T-cell (primary cell): Measurements from ENCODE around the gene CLOCK. TPM values are rescaled to one million over a fixed set of nuclear protein-coding genes. Genes with fewer than 3 reads are reported as not detected.

Source experiments
- ATAC-seq, 4 experiments: fragments of 200-7000 bp in 3 of 4; fragments of 150-1000 bp in 1 of 4; cut with Tn5 transposase; replicated peaks in 1 of 4; 1 replicate in 3 of 4; 2 replicates in 1 of 4; pipeline ENCODE4 v1.10.0; 2021; ENCODE audit warnings: moderate library complexity in 3 of 4, mild to moderate bottlenecking in 2 of 4, moderate number of reproducible peaks in 1 of 4
- CTCF ChIA-PET, 2 donors: fragments of 300-600 bp; sonication (Branson Sonifier 250); formaldehyde crosslinking; loops; one replicate each; lab custom pipeline; 2022; ENCODE audit warnings: antibody characterized with exemption in 2 of 2; lab: Charles Lee
- POLR2A ChIA-PET, 2 donors: fragments of 300-600 bp; sonication (Branson Sonifier 250); formaldehyde crosslinking; loops; one replicate each; lab custom pipeline; 2022; ENCODE audit warnings: antibody characterized with exemption in 2 of 2; lab: Charles Lee
- DNase-seq, 35 experiments: peaks; one replicate each; pipeline versions ENCODE4 v3.0.0 to v3.0.0-alpha.2; 2013 to 2023
- H3K27ac ChIP-seq: one replicate; pipeline ENCODE4 v1.5.1; 2013; ENCODE audit warnings: low read length
- H3K27me3 ChIP-seq, 2 experiments: replicated peaks in 1 of 2; 1 replicate in 1 of 2; 2 replicates in 1 of 2; pipeline versions ENCODE4 v1.6.1 to v1.7.0; 2013; ENCODE audit warnings: low read length in 1 of 2, mixed read lengths in 1 of 2; ENCODE audit not compliant: control insufficient read depth in 2 of 2, insufficient read depth in 2 of 2; ENCODE audit errors: extremely low read depth in 1 of 2
- H3K36me3 ChIP-seq, 2 donors: 1 replicate in 1 of 2; 2 replicates in 1 of 2; pipeline versions ENCODE4 v1.6.1 to v1.7.0; 2013; ENCODE audit warnings: low read length in 1 of 2; ENCODE audit not compliant: control insufficient read depth in 2 of 2, insufficient read depth in 1 of 2; ENCODE audit errors: extremely low read depth in 1 of 2
- H3K4me1 ChIP-seq, 2 experiments: 1 replicate in 1 of 2; 2 replicates in 1 of 2; pipeline versions ENCODE4 v1.6.1 to v1.7.0; 2013; ENCODE audit warnings: low read length in 2 of 2, mixed read lengths in 1 of 2; ENCODE audit not compliant: insufficient read depth in 2 of 2, control insufficient read depth in 1 of 2; ENCODE audit errors: extremely low read depth in 1 of 2
- H3K4me3 ChIP-seq, 2 donors: 1 replicate in 1 of 2; 2 replicates in 1 of 2; pipeline versions ENCODE4 v1.5.1 to v1.7.0; 2013; ENCODE audit warnings: mild to moderate bottlenecking in 2 of 2, low read length in 1 of 2, moderate library complexity in 1 of 2; ENCODE audit not compliant: control insufficient read depth in 1 of 2; ENCODE audit errors: extremely low read depth in 1 of 2
- H3K9me3 ChIP-seq: 2 replicates; pipeline ENCODE4 v1.7.0; 2013
- H3K27ac Mint-ChIP-seq, 2 donors: one replicate each; pipeline ENCODE4 v1.8.0; 2020 to 2021; ENCODE audit warnings: mild to moderate bottlenecking in 2 of 2, mixed read lengths in 2 of 2
- H3K27me3 Mint-ChIP-seq, 2 donors: one replicate each; pipeline ENCODE4 v1.8.0; 2021 to 2022; ENCODE audit warnings: mixed read lengths in 2 of 2
- H3K36me3 Mint-ChIP-seq: one replicate; pipeline ENCODE4 v1.8.0; 2021; ENCODE audit warnings: mixed read lengths
- H3K4me1 Mint-ChIP-seq, 3 donors: one replicate each; pipeline ENCODE4 v1.8.0; 2020 to 2022; ENCODE audit warnings: mixed read lengths in 3 of 3, mild to moderate bottlenecking in 1 of 3
- H3K4me3 Mint-ChIP-seq, 3 donors: one replicate each; pipeline ENCODE4 v1.8.0; 2020 to 2022; ENCODE audit warnings: mild to moderate bottlenecking in 3 of 3, mixed read lengths in 3 of 3, moderate library complexity in 3 of 3
- H3K9me3 Mint-ChIP-seq, 3 donors: one replicate each; pipeline ENCODE4 v1.8.0; 2020 to 2022; ENCODE audit warnings: mixed read lengths in 3 of 3
- WGBS: methylation state at CpG from one replicate; pipeline ENCODE4 v1.1.5; 2013; ENCODE audit warnings: missing lambda C conversion rate; ENCODE audit not compliant: insufficient coverage; 5-methylcytosine and 5-hydroxymethylcytosine counted together
- total RNA-seq, 35 experiments: library from RNA in 6 of 35; stranded (reverse) in 6 of 35; fragments of 120-200 nt in 1 of 35; gene quantifications; one replicate each; pipeline versions ENCODE4 v1.2.1 to v1.2.4 and lab custom pipeline; 2013 to 2026

Gene CLOCK
- total RNA-seq, 5 donors from 2014 or later (not counting 1 experiment from before 2014, with no cell fraction given): 9.5 to 16.0 (median 11.6) TPM

DNA sequence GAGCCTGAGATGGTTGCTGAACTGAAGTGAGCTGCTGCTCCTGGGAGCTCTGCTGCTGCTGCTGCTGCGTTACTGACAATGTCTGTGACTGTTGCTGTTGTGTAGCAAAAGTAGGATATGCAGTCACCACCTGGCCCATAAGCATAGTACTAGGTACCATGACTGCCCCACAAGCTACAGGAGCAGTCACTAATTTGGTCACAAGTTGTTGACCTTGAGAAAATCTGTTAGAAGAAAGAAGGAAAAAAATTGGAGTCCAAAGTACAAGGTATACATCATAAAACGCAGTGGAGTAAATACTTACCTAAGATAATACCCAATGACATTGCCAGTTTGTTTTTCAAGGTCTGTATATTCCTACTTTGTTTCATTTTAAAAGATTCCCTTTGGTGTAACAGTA lies 108.4 kb downstream of the CLOCK start:
- Mint-ChIP-seq H3K4me3 (no peak overlapping the region), H3K27me3 (no peaks in the 10 kb centered on the region), H3K9me3 (no peaks in the 10 kb centered on the region), H3K27ac (peak overlapping the region in 1 of 2 donors; percentile 48), H3K36me3 (peaks cover 51% of the 10 kb centered on the region), H3K4me1 (peaks cover 10 to 19% (median 14%) of the 10 kb centered on the region in 3 donors)
- CTCF ChIA-PET: interaction anchor here in 1 of 2 donors (0.8 kb wide), 1 partner anchor 27 kb away, joined by 3 read pairs; no protein-coding TSS in a partner anchor
- Histone ChIP-seq H3K4me3 (no peak overlapping the region), H3K27ac (no peak overlapping the region), H3K9me3 (no peaks in the 10 kb centered on the region), H3K27me3 (no peaks in the 10 kb centered on the region), H3K36me3 (peaks cover 0 to 39% of the 10 kb centered on the region in 2 donors), H3K4me1 (peaks cover 3 to 7% of the 10 kb centered on the region in 2 experiments)
- ATAC-seq (no peak), DNase-seq (no peak)
- WGBS: no CpG with 5 or more reads among the region's 2 CpGs
- POLR2A ChIA-PET: no interaction called here

GRCh38 chr4:55437823-55438222 lies 108.9 kb downstream of the CLOCK start:
- H3K9me3 Mint-ChIP-seq: no peaks in the 10 kb centered on the region
- peaks cover 51% of the 10 kb centered on the region for H3K36me3 Mint-ChIP-seq

DNA sequence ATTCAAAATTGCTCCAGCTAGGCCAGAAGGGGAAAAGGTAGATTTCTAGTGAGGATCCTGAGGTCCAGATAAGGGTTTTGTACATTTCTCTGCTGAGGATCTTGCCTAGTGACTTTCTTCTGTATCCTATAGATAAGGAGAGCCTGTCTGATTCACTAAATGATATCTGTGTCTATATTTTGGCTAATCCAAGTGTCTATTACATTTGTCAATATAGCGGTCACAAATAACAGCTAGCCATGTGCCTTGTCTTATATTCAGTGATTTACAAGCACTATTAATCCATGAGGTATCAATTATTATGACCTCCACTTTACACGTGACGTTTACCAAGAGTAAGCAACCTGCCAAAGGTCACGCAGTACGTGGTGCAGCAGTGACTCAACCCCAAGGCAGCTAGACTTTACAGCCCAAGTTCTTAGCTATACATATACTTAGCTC lies 109.3 kb downstream of the CLOCK start:
- no peak overlapping the region for H3K27ac Mint-ChIP-seq

More at GRCh38 chr4:55437823-55438222, 108.9 kb downstream of the CLOCK start:
- peaks cover 10 to 19% (median 14%) of the 10 kb centered on the region in 3 donors for H3K4me1 Mint-ChIP-seq
- Histone ChIP-seq H3K36me3 (peaks cover 0 to 39% of the 10 kb centered on the region in 2 donors), H3K9me3 (no peaks in the 10 kb centered on the region), H3K27me3 (no peaks in the 10 kb centered on the region), H3K4me1 (peaks cover 3 to 7% of the 10 kb centered on the region in 2 experiments), H3K27ac (no peak overlapping the region), H3K4me3 (no peak overlapping the region)
- DNase-seq (no peak), ATAC-seq (no peak)
- CTCF ChIA-PET: interaction anchor here in 1 of 2 donors (0.8 kb wide), 1 partner anchor 28 kb away, joined by 3 read pairs; no protein-coding TSS in a partner anchor
- no CpG with 5 or more reads among the region's 3 CpGs for WGBS
- H3K27ac Mint-ChIP-seq: no peak overlapping the region
- H3K4me3 Mint-ChIP-seq: no peak overlapping the region
- POLR2A ChIA-PET: no interaction called here
- H3K27me3 Mint-ChIP-seq: no peaks in the 10 kb centered on the region

GRCh38 chr4:55435141-55435841 lies 111.4 kb downstream of the CLOCK start:
- peaks cover 3 to 7% of the 10 kb centered on the region in 2 experiments for H3K4me1 ChIP-seq
- no peak overlapping the region for H3K4me3 ChIP-seq
- WGBS: 0% methylated on average over 2 of the region's 3 CpGs
- H3K36me3 Mint-ChIP-seq: peaks cover 40% of the 10 kb centered on the region
- no peaks in the 10 kb centered on the region for H3K27me3 ChIP-seq
- peak; percentile 58 to 70 (median 67) for ATAC-seq
- H3K27ac ChIP-seq: peak overlapping the region; percentile 36
- CTCF ChIA-PET: interaction anchor here in 1 of 2 donors (1.7 kb wide), 1 partner anchor 11 kb away, joined by 7 read pairs; no protein-coding TSS in a partner anchor
- H3K4me1 Mint-ChIP-seq: peaks cover 10 to 19% (median 14%) of the 10 kb centered on the region in 3 donors
- H3K9me3 Mint-ChIP-seq: no peaks in the 10 kb centered on the region
- POLR2A ChIA-PET: interaction anchor here in 1 of 2 donors (0.7 kb wide), 1 partner anchor 128 kb away, joined by 4 read pairs; no protein-coding TSS in a partner anchor
- no peaks in the 10 kb centered on the region for H3K9me3 ChIP-seq
- no peak overlapping the region for H3K4me3 Mint-ChIP-seq
- H3K27ac Mint-ChIP-seq: peak overlapping the region; percentile 59 to 61
- H3K27me3 Mint-ChIP-seq: no peaks in the 10 kb centered on the region
- DNase-seq: peak in 3 of 35 experiments; percentile 1 to 17 (median 6)
- peaks cover 0 to 36% of the 10 kb centered on the region in 2 donors for H3K36me3 ChIP-seq

More for the DNA sequence above, 109.3 kb downstream of the CLOCK start:
- CTCF ChIA-PET: interaction anchor here in 1 of 2 donors (0.8 to 1.0 kb wide), 2 partner anchors 28 to 117 kb away, joined by 3 to 5 read pairs; no protein-coding TSS in a partner anchor
- Histone ChIP-seq H3K27ac (no peak overlapping the region), H3K36me3 (peaks cover 0 to 37% of the 10 kb centered on the region in 2 donors), H3K4me3 (no peak overlapping the region), H3K9me3 (no peaks in the 10 kb centered on the region), H3K27me3 (no peaks in the 10 kb centered on the region), H3K4me1 (peaks cover 3 to 7% of the 10 kb centered on the region in 2 experiments)
- WGBS: 90% methylated on average over 5 of the region's 5 CpGs
- peaks cover 10 to 19% (median 14%) of the 10 kb centered on the region in 3 donors for H3K4me1 Mint-ChIP-seq
- H3K36me3 Mint-ChIP-seq: peaks cover 48% of the 10 kb centered on the region
- DNase-seq (no peak), ATAC-seq (no peak)
- POLR2A ChIA-PET: no interaction called here
- H3K4me3 Mint-ChIP-seq: no peak overlapping the region
- no peaks in the 10 kb centered on the region for H3K27me3 Mint-ChIP-seq
- no peaks in the 10 kb centered on the region for H3K9me3 Mint-ChIP-seq

DNA sequence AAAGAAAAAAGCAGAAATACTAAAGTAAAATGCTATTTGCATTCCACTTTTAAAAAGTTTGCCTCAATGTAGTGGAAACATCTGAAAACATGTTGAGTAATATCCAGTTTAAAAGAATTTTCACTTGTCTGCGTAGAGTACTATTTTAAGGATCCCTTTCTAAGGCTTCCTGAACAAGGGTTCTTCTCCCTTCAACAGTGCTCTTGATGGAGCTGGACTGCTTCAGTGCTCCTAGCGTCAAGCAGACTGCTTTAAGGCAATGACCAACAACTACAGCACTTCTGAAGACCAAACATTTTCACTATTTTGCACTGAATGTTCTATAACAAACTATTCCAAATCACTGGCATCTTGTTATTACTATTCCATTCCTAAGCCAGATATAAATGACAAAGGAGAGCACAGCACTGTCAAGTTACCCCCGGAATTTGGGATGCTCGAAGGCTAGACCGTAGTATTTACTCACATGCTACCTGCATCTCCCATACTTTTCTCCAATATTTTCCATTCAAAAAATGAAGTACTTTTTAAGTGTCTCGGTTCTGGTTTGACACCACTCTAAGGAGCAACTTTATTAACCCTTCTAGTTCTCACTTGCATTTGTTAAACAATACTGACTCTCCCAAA lies 114.9 kb downstream of the CLOCK start:
- Mint-ChIP-seq H3K4me1 (peaks cover 10 to 19% (median 14%) of the 10 kb centered on the region in 3 donors), H3K27ac (no peak overlapping the region), H3K27me3 (no peaks in the 10 kb centered on the region), H3K36me3 (peaks cover 22% of the 10 kb centered on the region), H3K9me3 (no peaks in the 10 kb centered on the region), H3K4me3 (no peak overlapping the region)
- Histone ChIP-seq H3K27me3 (no peaks in the 10 kb centered on the region), H3K36me3 (peaks cover 0 to 38% of the 10 kb centered on the region in 2 donors), H3K4me3 (no peak overlapping the region), H3K27ac (no peak overlapping the region), H3K4me1 (peaks cover 3 to 7% of the 10 kb centered on the region in 2 experiments), H3K9me3 (no peaks in the 10 kb centered on the region)
- DNase-seq: no peak
- ATAC-seq: no peak
- ChIA-PET POLR2A (interaction anchor here in 1 of 2 donors (0.6 kb wide), 1 partner anchor 114 kb away, joined by 3 read pairs; no protein-coding TSS in a partner anchor), CTCF (interaction anchor here (0.9 to 1.0 kb wide), 2 partner anchors 35 to 37 kb away, joined by 3 to 4 read pairs; no protein-coding TSS in a partner anchor)
- WGBS: 100% methylated on average over 2 of the region's 6 CpGs

DNA sequence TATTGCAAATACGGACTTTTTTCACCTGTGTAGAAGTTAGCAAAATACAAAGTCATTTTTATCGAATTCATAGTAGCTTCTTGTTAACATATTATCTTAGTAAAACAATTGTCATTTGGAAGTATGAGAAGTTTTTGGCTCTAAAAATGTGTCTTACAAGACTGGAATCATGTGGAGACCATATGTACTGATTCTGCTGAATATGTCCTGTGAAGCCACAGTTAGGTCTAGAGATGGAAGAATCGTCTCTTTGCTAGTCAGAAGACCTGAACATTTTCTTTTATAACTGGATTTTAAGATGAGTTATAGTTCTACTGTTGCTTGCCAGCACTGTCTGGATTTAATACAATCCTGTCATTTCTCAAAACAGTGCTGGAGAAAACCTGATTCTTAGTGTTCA lies 121.9 kb downstream of the CLOCK start:
- H3K4me1 ChIP-seq: no peaks in the 10 kb centered on the region
- peaks cover 57% of the 10 kb centered on the region for H3K36me3 Mint-ChIP-seq
- ChIA-PET POLR2A (interaction anchor here in 1 of 2 donors (0.6 kb wide), 1 partner anchor 1555 kb away, joined by 3 read pairs; no protein-coding TSS in a partner anchor), CTCF (no interaction called here)
- ATAC-seq (no peak), DNase-seq (no peak)
- no peak overlapping the region for H3K27ac ChIP-seq
- peaks cover 7 to 10% (median 9%) of the 10 kb centered on the region in 3 donors for H3K4me1 Mint-ChIP-seq
- WGBS: no CpG with 5 or more reads among the region's 3 CpGs
- no peaks in the 10 kb centered on the region for H3K27me3 ChIP-seq
- no peak overlapping the region for H3K4me3 ChIP-seq
- H3K27me3 Mint-ChIP-seq: no peaks in the 10 kb centered on the region
- H3K9me3 ChIP-seq: no peaks in the 10 kb centered on the region
- H3K9me3 Mint-ChIP-seq: no peaks in the 10 kb centered on the region
- no peak overlapping the region for H3K4me3 Mint-ChIP-seq
- H3K27ac Mint-ChIP-seq: no peak overlapping the region
- peaks cover 0 to 67% of the 10 kb centered on the region in 2 donors for H3K36me3 ChIP-seq
